NCI-H1930 (cell line): ENCODE data around the gene TRIOBP.
"Not testable (repeated sequence)": the region's sequence is repeated elsewhere in the genome, so short reads cannot be mapped to it uniquely, and the experiment has no call there.

Experiments used
- DNase-seq, 2 experiments: peaks; one replicate each; lab custom pipeline; 2025; lab: John Stamatoyannopoulos, UW

TRIOBP gene

GRCh38 chr22:37692627-37693285 lies 4.1 kb upstream of the TRIOBP start:
- no peak for DNase-seq

GRCh38 chr22:37694131-37694530 lies 2.7 kb upstream of the TRIOBP start:
- not testable (repeated sequence) for DNase-seq

- DNase-seq = not testable (repeated sequence)
Observed at GRCh38 chr22:37696260-37696656, 590 bp upstream of the TRIOBP start.

GRCh38 chr22:37697538-37697835 lies 639 bp downstream of the TRIOBP start:
- DNase-seq = no peak

- DNase-seq = no peak
Observed at GRCh38 chr22:37701141-37701786, 4.4 kb downstream of the TRIOBP start.

GRCh38 chr22:37703906-37704305 lies 7.1 kb downstream of the TRIOBP start:
- no peak for DNase-seq

GRCh38 chr22:37704645-37705044 lies 7.8 kb downstream of the TRIOBP start:
- DNase-seq = no peak

- DNase-seq = no peak
Observed at GRCh38 chr22:37705205-37705604, 8.4 kb downstream of the TRIOBP start.

GRCh38 chr22:37708580-37709444 lies 12.0 kb downstream of the TRIOBP start:
- DNase-seq = no peak

- DNase-seq = no peak
Observed at GRCh38 chr22:37709445-37709765, 12.6 kb downstream of the TRIOBP start.

GRCh38 chr22:37710675-37711074 lies 13.8 kb downstream of the TRIOBP start:
- DNase-seq = no peak

GRCh38 chr22:37711490-37711889 lies 14.6 kb downstream of the TRIOBP start:
- no peak for DNase-seq

GRCh38 chr22:37713761-37714160 lies 16.9 kb downstream of the TRIOBP start:
- DNase-seq = no peak

- DNase-seq = no peak
Observed at GRCh38 chr22:37714634-37715033, 17.8 kb downstream of the TRIOBP start.

GRCh38 chr22:37715760-37716159 lies 18.9 kb downstream of the TRIOBP start:
- DNase-seq = no peak

- no peak for DNase-seq
Observed at GRCh38 chr22:37716708-37717107, 19.9 kb downstream of the TRIOBP start.

GRCh38 chr22:37717235-37717634 lies 20.4 kb downstream of the TRIOBP start:
- DNase-seq = not testable (repeated sequence)

- DNase-seq = not testable (repeated sequence)
Observed at GRCh38 chr22:37717746-37718305, 21.0 kb downstream of the TRIOBP start.

- DNase-seq = no peak
Observed at GRCh38 chr22:37725551-37726240, 28.8 kb downstream of the TRIOBP start.

GRCh38 chr22:37726241-37726887 lies 29.5 kb downstream of the TRIOBP start:
- no peak for DNase-seq

- DNase-seq = no peak
Observed at GRCh38 chr22:37728620-37729019, 31.8 kb downstream of the TRIOBP start.
